NB4 (cell line): ENCODE results near the gene MAPK8IP2.
A peak's percentile ranks its signal among the peaks of the same experiment; 100 is the strongest.

ENCODE experiments used
- DNase-seq: peaks from one replicate; pipeline ENCODE4 v3.0.0; 2010; ENCODE audit warnings: low read depth
- H3K4me3 ChIP-seq: one replicate; pipeline ENCODE4 v1.5.1; 2011; ENCODE audit warnings: mild to moderate bottlenecking, low read depth, low read length, moderate library complexity
- CTCF ChIP-seq: IDR thresholded peaks from one replicate; pipeline ENCODE4 v1.5.1; 2012; ENCODE audit warnings: low read depth, low read length
- MAX ChIP-seq: IDR thresholded peaks from 2 replicates; pipeline ENCODE4 v1.6.1; 2011; ENCODE audit warnings: low read depth, low read length
- MYC ChIP-seq: IDR thresholded peaks from 2 replicates; pipeline ENCODE4 v1.6.1; 2011; ENCODE audit warnings: low read depth, low read length
- POLR2A ChIP-seq: IDR thresholded peaks from 2 replicates; pipeline ENCODE4 v1.6.1; 2011; ENCODE audit warnings: mild to moderate bottlenecking; ENCODE audit not compliant: insufficient read length; ENCODE audit errors: extremely low read depth

Gene MAPK8IP2

GRCh38 chr22:50584106-50585096 is 16.2 kb upstream of the MAPK8IP2 start:
- H3K4me3 ChIP-seq = peak overlapping the region; percentile 83
- TF ChIP-seq MYC (no peak), MAX (no peak), CTCF (no peak), POLR2A (no peak)
- DNase-seq = no peak

- H3K4me3 ChIP-seq = no peak overlapping the region
- TF ChIP-seq POLR2A (no peak), MYC (no peak), CTCF (no peak), MAX (no peak)
- no peak for DNase-seq
Measured at GRCh38 chr22:50585238-50585637, 15.4 kb upstream of the MAPK8IP2 start.

- H3K4me3 ChIP-seq = no peak overlapping the region
- DNase-seq = no peak
- TF ChIP-seq POLR2A = no peak
- no peak for TF ChIP-seq CTCF
- TF ChIP-seq MYC = no peak
- no peak for TF ChIP-seq MAX
Measured at GRCh38 chr22:50585781-50586180, 14.8 kb upstream of the MAPK8IP2 start.

GRCh38 chr22:50586416-50586815 is 14.2 kb upstream of the MAPK8IP2 start:
- DNase-seq = no peak
- TF ChIP-seq MAX = no peak
- TF ChIP-seq MYC = no peak
- no peak for TF ChIP-seq POLR2A
- TF ChIP-seq CTCF = no peak
- H3K4me3 ChIP-seq = no peak overlapping the region

- H3K4me3 ChIP-seq = no peak overlapping the region
- no peak for TF ChIP-seq POLR2A
- no peak for DNase-seq
Measured at GRCh38 chr22:50587407-50587806, 13.2 kb upstream of the MAPK8IP2 start.

GRCh38 chr22:50595189-50595588 is 5.4 kb upstream of the MAPK8IP2 start:
- H3K4me3 ChIP-seq = no peak overlapping the region
- no peak for TF ChIP-seq POLR2A
- no peak for TF ChIP-seq CTCF
- TF ChIP-seq MAX = no peak
- TF ChIP-seq MYC = no peak
- DNase-seq = no peak
